Measurements from ENCODE around the gene BSG.

Gene BSG

GRCh38 chr19:588741-589692 lies 16.6 kb downstream of the BSG start (continued):
- TF ChIP-seq PRDM10 (tag by site-specific recombination; IDR thresholded peaks at IDR 0.05) = peak; percentile 71; the same call in 1 of the 2 replicates
- TF ChIP-seq ZBTB10 (tag by site-specific recombination; IDR thresholded peaks at IDR 0.05) = peak; percentile 3; the same call in 1 of the 2 replicates
- TF ChIP-seq GLIS1 (tag by site-specific recombination; IDR thresholded peaks at IDR 0.05) = 0 out of 2 replicates have a peak, but pooled peaks have one; percentile 0
- no peak for TF ChIP-seq ZNF16 (tag by site-specific recombination; IDR thresholded peaks at IDR 0.05; ENCODE audit: low read depth)
- no peak for TF ChIP-seq ZNF18 (tag by site-specific recombination; IDR thresholded peaks at IDR 0.05)
- TF ChIP-seq ZNF473 (tag by site-specific recombination; IDR thresholded peaks at IDR 0.05) = no peak
- TF ChIP-seq ZNF221 (tag by site-specific recombination; IDR thresholded peaks at IDR 0.05; ENCODE audit: borderline replicate concordance) = no peak
- TF ChIP-seq ZNF362 (tag by site-specific recombination; IDR thresholded peaks at IDR 0.05) = no peak
- peak; percentile 69 for TF ChIP-seq CTCF (tag by site-specific recombination; IDR thresholded peaks at IDR 0.05)
- TF ChIP-seq PRDM6 (tag by site-specific recombination; IDR thresholded peaks at IDR 0.05) = no peak
- TF ChIP-seq HIC1 (tag by site-specific recombination; IDR thresholded peaks at IDR 0.05) = no peak
